IPS-20b (cell line): Measurements from ENCODE around the gene LSM3.

Experiments used
- H3K27ac ChIP-seq: one replicate; pipeline ENCODE4 v1.5.1; 2013; ENCODE audit warnings: low read length
- H3K27me3 ChIP-seq: 2 replicates; pipeline ENCODE4 v1.6.1; 2013; ENCODE audit warnings: mild to moderate bottlenecking, low read length, inconsistent platforms; ENCODE audit not compliant: insufficient read depth
- H3K36me3 ChIP-seq: 2 replicates; pipeline ENCODE4 v1.6.1; 2013; ENCODE audit warnings: low read depth, mild to moderate bottlenecking, inconsistent platforms, low read length, moderate library complexity; ENCODE audit not compliant: insufficient read depth
- H3K4me1 ChIP-seq: 2 replicates; pipeline ENCODE4 v1.6.1; 2013; ENCODE audit warnings: mild to moderate bottlenecking, control low read depth, inconsistent platforms, low read length, moderate library complexity; ENCODE audit not compliant: insufficient read depth
- H3K4me3 ChIP-seq: 2 replicates; pipeline ENCODE4 v1.5.1; 2013; ENCODE audit warnings: mild to moderate bottlenecking, low read length, inconsistent platforms
- H3K9ac ChIP-seq: 2 replicates; pipeline ENCODE4 v1.6.1; 2013; ENCODE audit warnings: low read depth, mild to moderate bottlenecking, inconsistent platforms, low read length, moderate library complexity
- H3K9me3 ChIP-seq: 2 replicates; pipeline ENCODE4 v1.6.1; 2013; ENCODE audit warnings: mild to moderate bottlenecking, low read depth, low read length, inconsistent platforms; ENCODE audit not compliant: insufficient read depth

Gene LSM3

GRCh38 chr3:14183015-14183577 is 4.5 kb downstream of the LSM3 start:
- no peak overlapping the region for H3K27ac ChIP-seq
- no peak overlapping the region for H3K9ac ChIP-seq
- no peaks in the 10 kb centered on the region for H3K27me3 ChIP-seq
- peaks cover 4% of the 10 kb centered on the region; the same call in 1 of the 2 replicates for H3K4me1 ChIP-seq
- H3K36me3 ChIP-seq, result peaks cover 66% of the 10 kb centered on the region
- no peaks in the 10 kb centered on the region for H3K9me3 ChIP-seq
- H3K4me3 ChIP-seq, result no peak overlapping the region

- Histone ChIP-seq H3K4me1 (no peaks in the 10 kb centered on the region), H3K27ac (no peak overlapping the region), H3K4me3 (no peak overlapping the region), H3K9ac (no peak overlapping the region), H3K27me3 (no peaks in the 10 kb centered on the region), H3K36me3 (peaks cover 63% of the 10 kb centered on the region), H3K9me3 (no peaks in the 10 kb centered on the region)
These were observed 8.3 kb downstream of the LSM3 start for GRCh38 chr3:14186854-14187458.

- peaks cover 51% of the 10 kb centered on the region for H3K36me3 ChIP-seq
- no peak overlapping the region for H3K27ac ChIP-seq
These were observed 9.6 kb downstream of the LSM3 start for GRCh38 chr3:14188041-14188754.

GRCh38 chr3:14194865-14195264 is 16.2 kb downstream of the LSM3 start:
- H3K4me3 ChIP-seq, result no peak overlapping the region
- no peaks in the 10 kb centered on the region for H3K9me3 ChIP-seq
- H3K9ac ChIP-seq, result no peak overlapping the region
- no peak overlapping the region for H3K27ac ChIP-seq
- peaks cover 53% of the 10 kb centered on the region for H3K36me3 ChIP-seq
- no peaks in the 10 kb centered on the region for H3K4me1 ChIP-seq
- no peaks in the 10 kb centered on the region for H3K27me3 ChIP-seq

More at GRCh38 chr3:14188041-14188754, 9.6 kb downstream of the LSM3 start:
- no peaks in the 10 kb centered on the region for H3K4me1 ChIP-seq
- no peaks in the 10 kb centered on the region for H3K27me3 ChIP-seq
- no peaks in the 10 kb centered on the region for H3K9me3 ChIP-seq
- no peak overlapping the region for H3K9ac ChIP-seq
- H3K4me3 ChIP-seq, result no peak overlapping the region

GRCh38 chr3:14199641-14200040 is 21.0 kb downstream of the LSM3 start:
- no peak overlapping the region for H3K9ac ChIP-seq
- H3K9me3 ChIP-seq, result no peaks in the 10 kb centered on the region
- H3K4me1 ChIP-seq, result no peaks in the 10 kb centered on the region
- H3K27me3 ChIP-seq, result no peaks in the 10 kb centered on the region
- no peak overlapping the region for H3K4me3 ChIP-seq
- no peak overlapping the region for H3K27ac ChIP-seq
- H3K36me3 ChIP-seq, result peaks cover 45% of the 10 kb centered on the region

GRCh38 chr3:14200276-14200675 is 21.7 kb downstream of the LSM3 start:
- H3K36me3 ChIP-seq, result peaks cover 40% of the 10 kb centered on the region
- H3K27me3 ChIP-seq, result no peaks in the 10 kb centered on the region
- H3K4me3 ChIP-seq, result no peak overlapping the region
- H3K9ac ChIP-seq, result no peak overlapping the region
- H3K27ac ChIP-seq, result no peak overlapping the region
- no peaks in the 10 kb centered on the region for H3K4me1 ChIP-seq
- H3K9me3 ChIP-seq, result no peaks in the 10 kb centered on the region

GRCh38 chr3:14200841-14201240 is 22.2 kb downstream of the LSM3 start:
- peaks cover 40% of the 10 kb centered on the region for H3K36me3 ChIP-seq
- H3K27me3 ChIP-seq, result no peaks in the 10 kb centered on the region
- H3K4me1 ChIP-seq, result no peaks in the 10 kb centered on the region
- H3K9ac ChIP-seq, result no peak overlapping the region
- no peak overlapping the region for H3K4me3 ChIP-seq
- H3K9me3 ChIP-seq, result no peaks in the 10 kb centered on the region
- H3K27ac ChIP-seq, result no peak overlapping the region

GRCh38 chr3:14201940-14202684 is 23.5 kb downstream of the LSM3 start:
- H3K9me3 ChIP-seq, result no peaks in the 10 kb centered on the region

GRCh38 chr3:14202874-14203520 is 24.4 kb downstream of the LSM3 start:
- Histone ChIP-seq H3K27me3 (no peaks in the 10 kb centered on the region), H3K4me3 (no peak overlapping the region), H3K9me3 (no peaks in the 10 kb centered on the region), H3K9ac (no peak overlapping the region), H3K36me3 (peaks cover 20% of the 10 kb centered on the region), H3K27ac (no peak overlapping the region), H3K4me1 (no peaks in the 10 kb centered on the region)

More at GRCh38 chr3:14201940-14202684, 23.5 kb downstream of the LSM3 start:
- Histone ChIP-seq H3K27ac (no peak overlapping the region), H3K4me1 (no peaks in the 10 kb centered on the region), H3K36me3 (peaks cover 29% of the 10 kb centered on the region), H3K4me3 (no peak overlapping the region), H3K27me3 (no peaks in the 10 kb centered on the region), H3K9ac (no peak overlapping the region)

GRCh38 chr3:14203521-14204079 is 25.0 kb downstream of the LSM3 start:
- H3K9me3 ChIP-seq, result no peaks in the 10 kb centered on the region
- H3K27ac ChIP-seq, result no peak overlapping the region
- no peaks in the 10 kb centered on the region for H3K27me3 ChIP-seq
- peaks cover 14% of the 10 kb centered on the region for H3K36me3 ChIP-seq
- no peaks in the 10 kb centered on the region for H3K4me1 ChIP-seq
- H3K9ac ChIP-seq, result no peak overlapping the region
- H3K4me3 ChIP-seq, result no peak overlapping the region
